DOHH2 (cell line): ENCODE measurements around the gene SLC48A1.

Experiments used
- CTCF ChIP-seq: fragments of 200-600 bp; sonication (generic); IDR thresholded peaks from one replicate; pipeline ENCODE4 v1.5.1; 2014; ENCODE audit warnings: antibody characterized with exemption, mild to moderate bottlenecking, low read depth, low read length; ENCODE audit not compliant: poor library complexity, severe bottlenecking
- EZH2phosphoT487 ChIP-seq: fragments of 200-600 bp; sonication (generic); IDR thresholded peaks from 2 replicates; pipeline ENCODE4 v1.6.1; 2017; ENCODE audit warnings: borderline replicate concordance, mild to moderate bottlenecking, antibody characterized with exemption, low read length, moderate library complexity, mixed read lengths

GRCh38 chr12:47768323-47768811, 4.7 kb upstream of the SLC48A1 start:
- TF ChIP-seq CTCF (no peak), EZH2phosphoT487 (no peak)
